ENCODE data around the gene KRTAP24-1. TPM values are rescaled to one million over a fixed set of nuclear protein-coding genes. Genes with fewer than 3 reads are reported as not detected.

The KRTAP24-1 gene
- total RNA-seq, 1 donor from 2014 or later, result not detected

- Histone ChIP-seq H3K27me3 (ENCODE audit: control insufficient read depth, insufficient read depth, low read length) (no peaks in the 10 kb centered on the region), H3K4me3 (ENCODE audit: low read depth, low read length) (no peak overlapping the region), H3K36me3 (ENCODE audit: control insufficient read depth, insufficient read depth, low read length) (no peaks in the 10 kb centered on the region)
- TF ChIP-seq CTCF (IDR thresholded peaks at IDR 0.05; ENCODE audit: insufficient read depth, low read length, poor library complexity, severe bottlenecking), result no peak
- no peak for DNase-seq (ENCODE audit: low read depth)
Observed at GRCh38 chr21:30248844-30249243, 33.9 kb downstream of the KRTAP24-1 start.

DNA sequence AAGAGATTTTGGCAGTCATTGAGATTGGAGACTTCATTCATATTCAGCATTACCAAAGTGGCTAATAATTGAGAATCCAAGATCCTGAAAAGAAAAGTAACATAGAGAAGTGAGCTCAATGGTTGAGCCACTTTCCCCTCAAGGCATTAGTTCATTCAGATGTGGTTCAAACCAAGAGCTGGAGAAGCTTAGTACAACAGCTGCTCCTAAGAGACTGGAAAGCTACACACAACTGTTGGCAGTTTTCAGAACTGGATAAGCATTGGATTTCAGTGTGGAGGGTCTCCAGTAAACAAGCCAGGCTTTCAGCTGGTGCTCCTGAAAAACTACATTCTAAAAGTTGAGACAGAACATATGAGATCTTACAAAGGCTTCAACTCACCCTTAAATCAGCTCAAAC is 37.7 kb downstream of the KRTAP24-1 start:
- Histone ChIP-seq H3K4me3 (ENCODE audit: low read depth, low read length) (no peak overlapping the region), H3K36me3 (ENCODE audit: control insufficient read depth, insufficient read depth, low read length) (no peaks in the 10 kb centered on the region), H3K27me3 (ENCODE audit: control insufficient read depth, insufficient read depth, low read length) (no peaks in the 10 kb centered on the region)
- DNase-seq (ENCODE audit: low read depth), result no peak
- no peak for TF ChIP-seq CTCF (IDR thresholded peaks at IDR 0.05; ENCODE audit: insufficient read depth, low read length, poor library complexity, severe bottlenecking)

DNA sequence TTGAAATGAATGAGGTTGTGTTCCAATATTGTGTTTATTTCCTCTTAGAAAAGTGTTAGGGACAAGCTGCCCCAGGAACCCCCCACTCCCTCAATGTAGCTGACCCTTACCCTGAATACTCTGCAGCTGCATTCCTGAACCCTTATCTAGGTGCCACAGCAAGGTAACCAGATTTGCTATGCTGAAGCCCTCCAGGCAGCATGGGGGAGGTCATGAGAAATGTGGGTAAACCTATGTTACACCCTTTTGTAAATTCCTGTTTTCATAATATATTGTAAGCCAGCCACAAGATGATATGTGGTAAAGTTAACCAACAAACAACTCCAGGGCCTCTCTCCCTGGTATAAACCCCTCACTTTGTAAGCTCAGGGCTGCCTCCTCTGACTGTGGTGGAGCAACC is 39.1 kb downstream of the KRTAP24-1 start:
- H3K4me3 ChIP-seq (ENCODE audit: low read depth, low read length), result no peak overlapping the region
- no peaks in the 10 kb centered on the region for H3K36me3 ChIP-seq (ENCODE audit: control insufficient read depth, insufficient read depth, low read length)
- no peak for TF ChIP-seq CTCF (IDR thresholded peaks at IDR 0.05; ENCODE audit: insufficient read depth, low read length, poor library complexity, severe bottlenecking)
- DNase-seq (ENCODE audit: low read depth), result no peak
- no peaks in the 10 kb centered on the region for H3K27me3 ChIP-seq (ENCODE audit: control insufficient read depth, insufficient read depth, low read length)

DNA sequence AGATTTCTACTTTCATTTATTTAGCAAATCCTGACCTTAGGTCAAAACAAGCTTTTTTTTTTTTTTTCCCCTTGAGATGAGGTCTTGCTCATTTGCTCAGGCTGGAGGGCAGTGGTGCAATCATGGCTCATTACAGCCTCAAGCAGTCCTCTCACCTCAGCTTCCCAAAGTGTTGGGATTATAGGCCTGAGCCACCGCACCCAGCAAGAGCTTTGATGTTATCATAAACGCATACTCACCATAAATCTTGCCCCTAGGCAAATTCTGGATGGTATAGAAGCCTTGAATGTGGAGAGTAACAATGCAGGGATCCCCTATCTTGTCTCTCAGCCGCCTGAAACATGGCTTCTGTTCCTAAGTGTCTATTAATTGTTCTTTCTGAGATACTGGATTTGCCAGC is 42.1 kb downstream of the KRTAP24-1 start:
- no peak overlapping the region for H3K4me3 ChIP-seq (ENCODE audit: low read depth, low read length)
- DNase-seq (ENCODE audit: low read depth), result no peak
- no peak for TF ChIP-seq CTCF (IDR thresholded peaks at IDR 0.05; ENCODE audit: insufficient read depth, low read length, poor library complexity, severe bottlenecking)
- H3K36me3 ChIP-seq (ENCODE audit: control insufficient read depth, insufficient read depth, low read length), result no peaks in the 10 kb centered on the region
- no peaks in the 10 kb centered on the region for H3K27me3 ChIP-seq (ENCODE audit: control insufficient read depth, insufficient read depth, low read length)

- Histone ChIP-seq H3K27me3 (ENCODE audit: control insufficient read depth, insufficient read depth, low read length) (no peaks in the 10 kb centered on the region), H3K36me3 (ENCODE audit: control insufficient read depth, insufficient read depth, low read length) (no peaks in the 10 kb centered on the region), H3K4me3 (ENCODE audit: low read depth, low read length) (no peak overlapping the region)
- DNase-seq (ENCODE audit: low read depth), result no peak
- no peak for TF ChIP-seq CTCF (IDR thresholded peaks at IDR 0.05; ENCODE audit: insufficient read depth, low read length, poor library complexity, severe bottlenecking)
Observed at GRCh38 chr21:30238168-30238567, 44.6 kb downstream of the KRTAP24-1 start.

- no peak overlapping the region for H3K4me3 ChIP-seq (ENCODE audit: low read depth, low read length)
- DNase-seq (ENCODE audit: low read depth), result no peak
- no peak for TF ChIP-seq CTCF (IDR thresholded peaks at IDR 0.05; ENCODE audit: insufficient read depth, low read length, poor library complexity, severe bottlenecking)
- H3K36me3 ChIP-seq (ENCODE audit: control insufficient read depth, insufficient read depth, low read length), result no peaks in the 10 kb centered on the region
- no peaks in the 10 kb centered on the region for H3K27me3 ChIP-seq (ENCODE audit: control insufficient read depth, insufficient read depth, low read length)
Observed at GRCh38 chr21:30234643-30235042, 48.1 kb downstream of the KRTAP24-1 start.
